HFF-Myc (cell line): ENCODE results near the gene ZNF580.

Experiments used
- DNase-seq: peaks from one replicate; pipeline ENCODE4 v3.0.0-alpha.2; 2011; ENCODE audit warnings: low read depth; ENCODE audit errors: extremely low read depth
- H3K4me3 ChIP-seq: replicated peaks from 2 replicates; pipeline ENCODE4 v1.5.1; 2011; ENCODE audit warnings: low read depth, mild to moderate bottlenecking, control low read depth, low read length
- TF ChIP-seq, protein P1 (sequence below): IDR thresholded peaks from 2 replicates; pipeline ENCODE4 v1.5.1; 2012; ENCODE audit warnings: mild to moderate bottlenecking, low read depth, low read length, control low read depth; ENCODE audit errors: missing control alignments

ZNF580 gene

GRCh38 chr19:55681131-55682092 is 40.6 kb downstream of the ZNF580 start:
- no peak overlapping the region for H3K4me3 ChIP-seq
- no peak for DNase-seq
- TF ChIP-seq, protein P1, sequence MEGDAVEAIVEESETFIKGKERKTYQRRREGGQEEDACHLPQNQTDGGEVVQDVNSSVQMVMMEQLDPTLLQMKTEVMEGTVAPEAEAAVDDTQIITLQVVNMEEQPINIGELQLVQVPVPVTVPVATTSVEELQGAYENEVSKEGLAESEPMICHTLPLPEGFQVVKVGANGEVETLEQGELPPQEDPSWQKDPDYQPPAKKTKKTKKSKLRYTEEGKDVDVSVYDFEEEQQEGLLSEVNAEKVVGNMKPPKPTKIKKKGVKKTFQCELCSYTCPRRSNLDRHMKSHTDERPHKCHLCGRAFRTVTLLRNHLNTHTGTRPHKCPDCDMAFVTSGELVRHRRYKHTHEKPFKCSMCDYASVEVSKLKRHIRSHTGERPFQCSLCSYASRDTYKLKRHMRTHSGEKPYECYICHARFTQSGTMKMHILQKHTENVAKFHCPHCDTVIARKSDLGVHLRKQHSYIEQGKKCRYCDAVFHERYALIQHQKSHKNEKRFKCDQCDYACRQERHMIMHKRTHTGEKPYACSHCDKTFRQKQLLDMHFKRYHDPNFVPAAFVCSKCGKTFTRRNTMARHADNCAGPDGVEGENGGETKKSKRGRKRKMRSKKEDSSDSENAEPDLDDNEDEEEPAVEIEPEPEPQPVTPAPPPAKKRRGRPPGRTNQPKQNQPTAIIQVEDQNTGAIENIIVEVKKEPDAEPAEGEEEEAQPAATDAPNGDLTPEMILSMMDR = no peak

- TF ChIP-seq, protein P1 = no peak
- no peak overlapping the region for H3K4me3 ChIP-seq
- DNase-seq = no peak
Measured at GRCh38 chr19:55683449-55684261, 42.9 kb downstream of the ZNF580 start.

GRCh38 chr19:55684946-55685681 is 44.3 kb downstream of the ZNF580 start:
- no peak for DNase-seq
- TF ChIP-seq, protein P1 = no peak
- H3K4me3 ChIP-seq = no peak overlapping the region

GRCh38 chr19:55685776-55686175 is 45.0 kb downstream of the ZNF580 start:
- H3K4me3 ChIP-seq = no peak overlapping the region
- DNase-seq = no peak
- TF ChIP-seq, protein P1 = no peak

- TF ChIP-seq, protein P1 = no peak
- DNase-seq = no peak
- no peak overlapping the region for H3K4me3 ChIP-seq
Measured at GRCh38 chr19:55686311-55687050, 45.7 kb downstream of the ZNF580 start.
